Tibial artery (tissue), 4 donors: Measurements from ENCODE around the gene LAS1L.
"Not testable (repeated sequence)": the region's sequence is repeated elsewhere in the genome, so short reads cannot be mapped to it uniquely, and the experiment has no call there.

Experiments
- DNase-seq, 2 donors: peaks; one replicate each; pipeline ENCODE4 v3.0.0-alpha.2; 2019
- H3K27ac ChIP-seq, 2 donors: fragments of 200-600 bp; sonication (generic) in 1 of 2; 1 replicate in 1 of 2; 2 replicates in 1 of 2; pipeline ENCODE4 v1.5.1; 2018 to 2019; ENCODE audit warnings: mild to moderate bottlenecking in 1 of 2
- H3K27me3 ChIP-seq, 2 donors: fragments of 200-600 bp; sonication (generic) in 1 of 2; one replicate each; pipeline versions ENCODE4 v1.5.1 to v1.6.0; 2016 to 2019
- H3K36me3 ChIP-seq, 3 donors: fragments of 200-600 bp; sonication (generic) in 2 of 3; one replicate each; pipeline ENCODE4 v1.5.1; 2016 to 2019; ENCODE audit warnings: mild to moderate bottlenecking in 2 of 3
- H3K4me1 ChIP-seq, 4 donors: fragments of 200-600 bp; sonication (generic) in 2 of 4; 1 replicate in 3 of 4; 2 replicates in 1 of 4; pipeline ENCODE4 v1.5.1; 2016 to 2019
- H3K4me3 ChIP-seq, 2 donors: fragments of 200-600 bp; sonication (generic) in 1 of 2; 1 replicate in 1 of 2; 2 replicates in 1 of 2; pipeline ENCODE4 v1.5.1; 2018 to 2019; ENCODE audit warnings: mild to moderate bottlenecking in 2 of 2
- H3K9me3 ChIP-seq, 3 donors: fragments of 200-600 bp; sonication (generic) in 1 of 3; one replicate each; pipeline ENCODE4 v1.5.1; 2016 to 2019
- CTCF ChIP-seq, 2 experiments: fragments of 200-600 bp in 1 of 2; fragments of 450-650 bp in 1 of 2; IDR thresholded peaks; one replicate each; pipeline ENCODE4 v1.5.1; 2017 to 2019; ENCODE audit warnings: antibody characterized with exemption in 2 of 2, mild to moderate bottlenecking in 1 of 2, moderate library complexity in 1 of 2
- intact Hi-C: fragments of 100-400 bp; cut with DNase I; formaldehyde crosslinking; loops from one replicate; pipeline ENCODE4 v1.15.0; 2023; ENCODE audit warnings: low total_unique reads

Gene LAS1L

GRCh38 chrX:65488495-65488894, 46.1 kb downstream of the LAS1L start:
- TF ChIP-seq CTCF (IDR thresholded peaks at IDR 0.05): no peak
- H3K36me3 ChIP-seq: no peaks in the 10 kb centered on the region
- intact Hi-C loops: no loop called here
- H3K27me3 ChIP-seq: no peaks in the 10 kb centered on the region
- no peak overlapping the region for H3K4me3 ChIP-seq
- no peaks in the 10 kb centered on the region for H3K9me3 ChIP-seq
- DNase-seq: no peak
- H3K4me1 ChIP-seq: no peaks in the 10 kb centered on the region
- no peak overlapping the region for H3K27ac ChIP-seq

GRCh38 chrX:65480960-65481359, 53.6 kb downstream of the LAS1L start:
- no peak overlapping the region for H3K27ac ChIP-seq
- TF ChIP-seq CTCF (IDR thresholded peaks at IDR 0.05): no peak
- intact Hi-C loops: no loop called here
- H3K27me3 ChIP-seq: no peaks in the 10 kb centered on the region
- H3K9me3 ChIP-seq: peaks cover 0 to 7% (median 0%) of the 10 kb centered on the region in 3 donors
- peaks cover 0 to 6% (median 0%) of the 10 kb centered on the region in 3 donors for H3K36me3 ChIP-seq
- no peaks in the 10 kb centered on the region for H3K4me1 ChIP-seq
- no peak overlapping the region for H3K4me3 ChIP-seq
- no peak for DNase-seq

GRCh38 chrX:65479102-65479501, 55.5 kb downstream of the LAS1L start:
- H3K4me1 ChIP-seq, H3K27ac ChIP-seq, H3K36me3 ChIP-seq, H3K27me3 ChIP-seq, H3K4me3 ChIP-seq, intact Hi-C loops, DNase-seq: not testable (repeated sequence)
- peaks cover 0 to 13% (median 4%) of the 10 kb centered on the region in 3 donors for H3K9me3 ChIP-seq

GRCh38 chrX:65476564-65476963, 58.0 kb downstream of the LAS1L start:
- Histone ChIP-seq H3K9me3 (peaks cover 0 to 13% (median 7%) of the 10 kb centered on the region in 3 donors), H3K4me3 (no peak overlapping the region), H3K4me1 (no peaks in the 10 kb centered on the region), H3K27me3 (no peaks in the 10 kb centered on the region), H3K27ac (no peak overlapping the region), H3K36me3 (peaks cover 0 to 6% (median 0%) of the 10 kb centered on the region in 3 donors)
- no peak for TF ChIP-seq CTCF (IDR thresholded peaks at IDR 0.05)
- no peak for DNase-seq
- intact Hi-C loops: no loop called here

- H3K4me1 ChIP-seq: no peaks in the 10 kb centered on the region
- H3K9me3 ChIP-seq: no peaks in the 10 kb centered on the region
- no peak overlapping the region for H3K27ac ChIP-seq
- intact Hi-C loops: no loop called here
- H3K4me3 ChIP-seq: no peak overlapping the region
- TF ChIP-seq CTCF (IDR thresholded peaks at IDR 0.05): no peak
- DNase-seq: no peak
- H3K36me3 ChIP-seq: no peaks in the 10 kb centered on the region
- no peaks in the 10 kb centered on the region for H3K27me3 ChIP-seq
These were observed 71.0 kb downstream of the LAS1L start for GRCh38 chrX:65463550-65463949.
